GM19463 (cell line): ENCODE measurements around the gene NFE2L2.
"Not testable (repeated sequence)": the region's sequence is repeated elsewhere in the genome, so short reads cannot be mapped to it uniquely, and the experiment has no call there.

Experiments used
- ATAC-seq: cut with Tn5 transposase; IDR thresholded peaks from one replicate; pipeline ENCODE4 v1.9.1; 2021; ENCODE audit warnings: mild to moderate bottlenecking, moderate library complexity; ENCODE audit not compliant: unreplicated experiment

Gene NFE2L2

DNA sequence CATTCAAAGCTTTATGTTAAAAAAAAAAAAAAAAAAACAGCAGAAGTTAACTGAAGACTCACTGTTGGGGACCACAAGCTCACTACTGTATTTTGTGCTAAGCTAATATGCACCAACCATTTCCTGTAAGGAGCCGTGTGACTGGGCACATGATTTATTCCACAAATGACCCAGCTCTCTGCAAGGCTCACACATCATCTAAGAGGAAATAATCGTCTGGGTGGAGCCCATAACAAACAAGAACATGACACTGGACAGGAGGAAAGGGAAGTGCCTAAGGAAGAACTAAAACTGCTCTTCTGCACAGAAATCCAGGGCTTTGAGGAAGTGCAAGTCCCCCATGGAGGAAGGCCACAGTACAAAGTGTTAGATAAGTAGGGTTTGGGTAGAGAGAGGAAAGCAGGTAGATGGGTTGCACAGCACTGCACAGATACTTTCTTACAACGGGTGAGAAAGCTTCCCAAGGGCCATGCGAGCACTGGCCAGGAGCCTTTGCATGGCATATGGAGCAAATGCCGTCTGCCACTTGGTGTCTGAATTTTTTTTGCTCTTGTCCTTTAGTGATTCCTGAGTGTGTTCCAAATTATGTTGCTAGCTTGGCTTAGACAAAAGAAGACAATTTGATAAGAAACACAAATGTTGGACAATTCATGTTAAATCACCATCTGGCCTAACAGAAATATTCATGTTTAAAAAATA is 24.4 kb downstream of the NFE2L2 start:
- ATAC-seq: peak; percentile 75

DNA sequence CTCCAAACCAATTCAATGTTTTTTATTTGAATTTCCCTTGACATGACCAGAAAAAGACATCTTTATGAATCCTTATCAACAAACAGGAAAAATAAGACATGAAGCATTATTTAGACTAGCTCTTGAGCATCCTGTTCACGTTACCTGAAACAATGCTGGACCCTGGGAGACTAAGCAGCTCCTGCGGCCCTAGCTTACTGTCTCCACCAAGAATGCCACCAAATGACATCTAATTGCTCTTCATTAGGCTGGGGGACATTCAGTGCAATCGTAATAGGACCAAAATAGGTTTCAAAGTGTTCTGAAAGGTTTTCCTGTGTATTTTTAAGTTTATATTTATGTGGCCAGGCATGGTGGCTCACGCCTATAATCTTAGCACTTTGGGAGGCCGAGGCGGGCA is 25.5 kb downstream of the NFE2L2 start:
- ATAC-seq: no peak

DNA sequence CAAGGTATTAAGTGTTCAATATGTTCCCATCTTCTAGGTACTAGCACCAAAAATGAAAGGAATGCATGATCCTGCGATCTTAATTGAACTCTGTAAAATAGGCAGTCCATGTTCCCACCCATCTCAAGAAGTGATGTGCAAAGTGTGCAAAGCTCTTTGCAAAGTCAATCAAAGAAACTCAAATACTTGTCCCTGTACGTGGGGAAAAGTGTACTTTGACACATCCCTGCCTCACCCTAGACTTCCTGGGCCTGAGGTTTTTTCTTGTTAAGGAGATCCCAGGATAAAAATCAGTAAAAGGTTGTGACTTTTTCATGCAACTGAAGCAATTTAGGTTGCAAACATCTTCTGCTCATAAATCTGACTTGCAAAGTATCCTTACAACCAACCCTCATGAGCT is 26.6 kb downstream of the NFE2L2 start:
- no peak for ATAC-seq

DNA sequence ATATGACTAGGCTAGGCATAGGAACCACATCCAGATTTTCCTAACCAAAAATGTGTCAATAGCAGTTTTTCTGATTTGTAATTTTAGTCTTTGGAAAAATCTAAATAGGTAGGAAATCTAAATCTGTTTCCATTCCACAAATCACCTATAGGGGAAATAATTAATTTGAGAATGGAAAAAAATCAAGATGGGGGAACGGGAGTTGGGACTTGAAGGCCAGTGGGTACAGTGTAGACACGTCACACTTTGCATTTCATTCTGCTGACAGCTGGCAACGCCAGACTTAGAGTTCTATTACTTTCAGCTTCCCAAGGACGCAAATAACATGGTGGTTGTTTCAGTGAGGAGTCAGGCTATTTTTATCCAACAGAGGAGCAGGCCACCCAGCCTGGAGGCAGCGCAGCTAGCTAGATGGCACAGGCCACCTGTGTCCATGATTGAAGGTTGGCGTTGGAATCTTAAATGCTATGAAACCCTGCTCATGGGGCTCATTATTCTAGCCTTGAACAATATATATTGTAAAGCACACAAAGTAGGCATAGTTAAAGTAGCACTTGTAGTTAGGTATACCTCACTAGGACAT is 28.6 kb downstream of the NFE2L2 start:
- ATAC-seq: no peak

DNA sequence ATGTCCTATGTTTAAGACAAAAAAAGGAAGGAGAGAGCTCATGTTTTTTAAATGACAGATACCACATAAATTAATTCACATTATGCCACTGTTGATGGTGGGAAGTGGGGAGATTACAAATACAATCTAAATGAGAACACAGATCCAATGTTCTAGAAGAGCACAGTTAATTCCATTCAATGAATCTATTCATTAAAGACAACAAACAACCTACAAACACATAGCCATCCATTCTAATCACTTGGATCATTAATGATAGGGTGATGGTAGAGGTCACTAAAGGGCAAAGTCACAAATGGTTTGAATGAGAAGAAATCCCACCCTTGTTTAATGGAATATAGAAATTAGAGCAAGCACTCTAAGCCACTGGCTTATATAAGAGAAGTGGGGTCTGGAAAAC is 30.3 kb downstream of the NFE2L2 start:
- no peak for ATAC-seq

DNA sequence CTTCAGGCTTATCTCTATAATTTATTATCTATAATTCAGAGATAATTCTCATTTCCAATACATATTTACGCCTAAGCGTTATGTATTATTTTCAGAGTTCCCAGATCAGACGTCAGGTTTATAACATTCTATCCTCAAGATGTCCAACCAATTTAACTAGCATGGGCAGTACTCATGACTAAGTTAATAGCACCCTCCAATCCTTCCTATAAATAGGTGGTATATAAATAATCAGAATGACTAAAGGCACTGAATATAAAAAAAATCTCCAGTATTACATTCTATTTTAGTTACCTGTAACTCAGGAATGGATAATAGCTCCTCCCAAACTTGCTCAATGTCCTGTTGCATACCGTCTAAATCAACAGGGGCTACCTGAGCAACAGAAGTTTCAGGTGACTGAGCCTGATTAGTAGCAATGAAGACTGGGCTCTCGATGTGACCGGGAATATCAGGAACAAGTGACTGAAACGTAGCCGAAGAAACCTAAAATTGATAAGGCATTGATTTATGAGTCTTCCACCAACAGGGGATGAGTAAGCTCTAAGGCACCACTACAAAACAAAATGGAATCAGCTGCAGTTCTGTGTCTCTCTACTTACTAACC is 32.3 kb downstream of the NFE2L2 start:
- ATAC-seq: no peak

DNA sequence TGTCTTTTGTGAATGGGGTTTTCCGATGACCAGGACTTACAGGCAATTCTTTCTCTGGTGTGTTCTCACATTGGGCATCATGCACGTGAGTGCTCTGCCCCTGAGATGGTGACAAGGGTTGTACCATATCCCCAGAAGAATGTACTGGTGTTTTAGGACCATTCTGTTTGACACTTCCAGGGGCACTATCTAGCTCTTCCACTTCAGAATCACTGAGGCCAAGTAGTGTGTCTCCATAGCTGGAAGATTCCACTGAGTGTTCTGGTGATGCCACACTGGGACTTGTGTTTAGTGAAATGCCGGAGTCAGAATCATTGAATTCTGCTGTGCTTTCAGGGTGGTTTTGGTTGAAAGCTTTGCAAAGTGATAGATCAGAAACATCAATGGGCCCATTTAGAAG is 33.3 kb downstream of the NFE2L2 start:
- no peak for ATAC-seq

DNA sequence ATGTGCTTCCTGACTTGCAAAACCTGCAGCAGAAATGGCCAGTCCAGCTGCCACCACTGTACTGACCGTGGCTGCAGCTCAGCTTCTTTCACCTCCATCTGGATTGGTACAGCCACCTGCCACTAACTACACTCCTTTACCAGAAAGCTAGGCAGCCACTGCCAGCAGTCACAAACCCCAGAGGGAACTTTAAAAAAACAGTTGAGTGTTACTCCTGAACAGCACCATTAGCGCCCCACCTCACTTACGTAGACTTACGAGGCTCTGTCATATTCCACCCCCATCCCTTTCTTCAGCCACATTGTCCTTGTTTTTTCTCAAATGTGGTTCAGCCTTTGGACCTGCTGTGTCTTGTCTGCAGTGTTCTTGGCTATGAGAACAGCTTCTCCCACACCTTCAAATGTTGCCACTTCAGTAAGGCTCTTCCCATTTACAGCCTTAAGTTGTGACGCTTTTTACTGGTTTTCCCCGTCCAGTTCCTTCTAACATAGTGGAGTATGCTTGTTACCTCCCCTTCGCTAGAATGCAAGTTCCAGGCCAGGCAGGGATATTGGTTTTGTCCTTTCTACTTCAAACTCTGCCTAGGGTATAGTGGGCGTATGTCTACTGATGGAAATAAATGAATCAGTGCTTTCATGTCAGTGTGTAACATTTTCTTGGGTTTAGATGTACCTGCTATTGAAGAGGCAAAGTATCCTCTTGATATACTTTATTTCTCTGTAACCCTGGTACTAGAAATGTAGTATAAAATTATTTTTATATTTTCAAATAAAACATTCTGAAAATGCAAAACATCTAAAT is 34.9 kb downstream of the NFE2L2 start:
- no peak for ATAC-seq

DNA sequence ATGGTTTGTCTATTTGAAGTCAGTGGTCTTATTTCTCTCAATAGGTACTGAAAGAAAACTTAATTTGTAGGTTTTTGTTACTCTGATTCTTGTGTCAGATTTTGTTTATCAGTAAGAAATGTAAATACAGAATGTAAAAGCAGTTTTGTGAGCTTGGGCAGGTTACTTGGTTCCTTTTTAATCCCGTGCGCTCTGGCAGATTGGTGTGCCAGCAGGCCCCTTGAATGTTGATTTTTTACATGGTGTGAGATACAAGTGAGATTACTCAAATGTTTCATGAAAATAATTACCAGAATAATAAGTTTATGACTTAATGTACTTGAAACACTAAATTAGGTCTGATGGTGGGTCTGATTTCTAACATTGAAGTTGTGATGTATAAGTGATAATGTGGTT is 38.6 kb downstream of the NFE2L2 start:
- no peak for ATAC-seq

DNA sequence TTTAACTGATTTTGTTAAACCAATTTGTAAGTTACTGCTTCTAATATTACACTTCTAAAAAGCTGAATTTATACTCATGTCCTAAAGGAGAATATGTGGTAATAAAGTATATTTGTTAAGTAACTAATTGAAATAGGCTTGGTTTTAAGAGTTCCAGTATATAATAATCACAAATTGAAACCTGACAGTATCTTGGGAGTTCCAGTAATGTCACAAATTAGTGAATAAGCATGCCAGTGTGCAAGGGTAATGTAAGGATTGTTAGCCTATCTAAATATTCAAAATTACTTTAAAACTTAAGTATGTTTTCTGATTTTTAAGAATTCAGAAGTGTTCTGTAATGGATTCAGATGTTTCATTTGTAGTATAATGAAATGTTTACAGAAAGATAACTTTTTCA is 41.1 kb downstream of the NFE2L2 start:
- ATAC-seq: not testable (repeated sequence)

DNA sequence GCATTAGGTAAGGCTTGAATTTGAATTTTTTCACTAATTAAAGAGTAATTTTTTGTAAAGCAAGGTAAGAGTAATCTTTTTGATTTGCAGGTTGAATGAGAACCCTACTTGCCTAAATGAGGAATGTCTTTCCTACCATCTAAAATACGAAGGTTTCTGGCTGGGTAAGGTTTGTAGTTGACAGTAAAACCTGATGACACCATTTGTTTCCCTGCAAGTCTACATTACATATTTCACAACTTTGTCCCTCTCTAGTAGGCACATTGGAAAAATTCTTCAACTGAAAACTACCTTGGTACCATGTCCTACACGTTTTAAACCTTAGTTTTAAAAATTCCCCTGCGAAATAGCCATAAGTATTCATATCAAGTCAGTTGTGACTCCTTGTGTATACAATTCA is 42.6 kb downstream of the NFE2L2 start:
- ATAC-seq: no peak

DNA sequence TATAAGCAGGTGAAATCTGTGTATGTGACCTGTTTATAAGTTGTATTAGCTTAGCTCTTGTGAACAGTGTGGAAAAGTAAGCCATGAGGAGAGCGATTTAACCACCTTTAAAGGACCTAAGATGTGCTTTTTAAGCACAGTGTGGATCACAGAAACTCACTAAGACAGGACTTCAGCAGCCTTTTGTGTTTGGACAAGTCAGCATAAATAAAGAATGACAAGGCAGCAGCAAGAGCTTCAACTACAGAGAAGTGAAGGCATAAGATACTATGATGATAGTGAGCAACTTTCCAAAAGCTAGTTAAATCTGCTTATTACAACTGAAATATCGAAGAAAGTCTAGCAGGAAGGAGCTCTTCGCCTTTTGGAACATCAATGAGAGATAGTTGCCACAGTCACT is 43.0 kb downstream of the NFE2L2 start:
- ATAC-seq: no peak

DNA sequence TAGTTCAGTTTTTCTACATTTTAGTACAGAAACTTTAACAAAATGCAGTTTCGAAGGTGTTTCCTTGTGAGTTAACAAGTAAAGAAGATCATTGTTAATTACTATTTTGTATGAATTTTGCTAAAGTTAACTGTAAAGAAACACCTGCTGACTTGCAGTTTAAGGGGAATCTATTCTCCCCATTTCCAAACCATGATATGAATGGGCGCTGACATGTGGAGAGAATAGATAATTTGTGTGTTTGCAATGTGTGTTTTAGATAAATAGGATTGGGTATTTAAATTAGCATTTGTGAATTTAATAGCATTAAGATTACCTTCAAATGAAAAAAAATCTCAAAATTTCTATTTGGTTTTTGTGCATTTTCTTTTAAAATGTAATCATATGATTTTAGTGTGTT is 44.7 kb downstream of the NFE2L2 start:
- not testable (repeated sequence) for ATAC-seq

DNA sequence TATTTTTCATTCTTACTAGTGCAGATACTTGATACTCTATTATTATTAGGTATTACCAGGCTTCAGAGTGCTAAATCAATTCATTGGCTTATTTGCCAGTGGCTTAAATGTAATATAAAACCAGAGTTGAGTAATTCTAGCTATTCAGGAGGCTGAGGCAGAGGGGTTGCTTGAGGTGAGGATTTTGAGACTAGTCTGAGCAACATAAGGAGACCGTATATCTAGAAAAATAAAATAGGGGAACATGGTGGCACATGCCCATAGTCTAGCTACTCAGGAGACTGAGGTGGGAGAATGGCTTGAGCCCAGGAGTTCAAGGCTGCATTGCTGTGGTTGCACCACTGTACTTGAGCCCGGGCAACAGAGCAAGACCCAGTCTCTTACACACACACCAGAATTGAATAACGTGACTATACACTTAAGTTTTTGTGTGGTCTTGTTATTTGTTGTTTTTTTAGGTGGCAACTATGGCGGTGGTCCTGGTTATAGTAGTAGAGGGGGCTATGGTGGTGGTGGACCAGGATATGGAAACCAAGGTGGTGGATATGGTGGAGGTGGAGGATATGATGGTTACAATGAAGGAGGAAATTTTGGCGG is 47.2 kb downstream of the NFE2L2 start:
- ATAC-seq: no peak

DNA sequence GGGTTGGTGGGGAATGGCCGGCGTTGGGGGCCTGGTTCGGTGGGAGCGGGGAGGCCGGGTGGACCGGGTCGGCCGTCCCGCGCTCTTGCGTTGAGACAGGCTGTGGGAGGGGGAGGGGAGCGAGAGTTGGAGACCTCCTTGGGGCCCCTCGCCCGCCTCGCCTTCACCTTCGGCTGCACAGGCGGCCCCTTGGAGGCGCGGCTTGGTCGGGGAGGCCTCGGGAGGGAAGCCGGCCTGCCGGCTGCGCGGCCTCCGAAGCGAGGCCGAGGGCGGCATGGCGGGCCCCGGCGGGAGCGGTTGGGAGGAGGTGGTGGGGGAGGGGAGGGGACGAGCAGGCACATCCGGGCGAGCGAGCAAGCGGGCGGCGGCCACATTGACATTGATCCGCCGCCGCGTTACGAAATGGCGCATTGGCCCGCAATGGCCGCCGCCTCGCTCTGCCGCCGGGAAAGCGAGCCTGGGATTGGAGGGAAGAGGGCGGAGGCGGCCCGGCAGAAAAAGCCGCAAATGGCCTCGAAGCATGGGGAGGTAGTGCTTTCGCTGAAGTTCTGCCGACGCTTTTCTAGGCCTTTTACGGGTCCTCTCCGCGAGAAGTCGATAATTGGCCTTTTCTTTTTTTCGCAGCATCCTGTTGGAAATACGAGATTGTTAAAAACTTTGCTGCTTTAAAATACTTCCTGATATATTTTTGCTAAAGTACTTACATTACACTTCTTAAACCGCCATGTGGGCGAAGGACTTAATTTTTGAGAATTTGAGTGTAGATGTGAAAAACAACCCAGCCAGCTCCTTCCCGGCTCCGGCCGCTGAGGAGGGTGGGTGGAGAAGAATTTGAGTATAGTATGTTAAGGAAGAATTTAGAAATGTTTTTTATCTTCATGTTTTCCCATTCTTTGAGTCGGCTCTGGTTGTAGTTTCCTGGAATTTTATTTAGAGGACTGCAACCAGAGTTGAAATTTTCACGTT is 51.4 kb downstream of the NFE2L2 start:
- peak; percentile 45 for ATAC-seq

DNA sequence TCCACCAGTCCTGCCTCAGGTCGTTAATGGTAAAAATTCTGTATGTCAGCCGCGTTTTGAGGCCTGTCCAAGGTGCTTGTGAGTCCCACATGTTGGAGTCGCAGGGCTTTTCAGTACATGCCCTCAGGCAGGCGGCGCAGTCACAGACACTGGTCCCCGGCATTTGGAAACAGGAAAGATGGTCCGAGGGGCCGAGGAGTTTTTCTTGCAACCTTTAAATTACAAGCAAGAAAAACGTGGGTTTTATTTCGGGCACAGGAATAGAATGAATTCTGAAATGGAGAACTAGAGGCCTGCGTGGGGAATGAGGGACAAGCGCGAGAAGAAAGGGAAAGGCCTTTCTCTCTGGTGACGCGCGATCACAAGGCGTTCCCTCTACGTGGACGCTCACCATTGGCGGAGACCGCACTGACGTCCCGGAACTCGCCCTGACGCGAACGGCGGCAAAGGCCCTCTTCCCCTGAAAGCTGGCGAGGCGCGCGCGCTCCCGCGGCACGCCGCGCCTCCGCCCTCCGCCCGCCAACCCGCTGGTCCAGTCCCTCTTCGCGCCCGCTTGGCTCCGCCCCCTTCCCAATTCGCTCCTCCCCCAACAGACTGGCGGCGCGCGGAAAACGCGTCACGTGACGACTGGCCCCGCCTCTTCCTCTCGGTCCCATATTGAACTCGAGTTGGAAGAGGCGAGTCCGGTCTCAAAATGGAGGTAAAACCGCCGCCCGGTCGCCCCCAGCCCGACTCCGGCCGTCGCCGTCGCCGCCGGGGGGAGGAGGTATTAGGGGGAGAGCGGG is 52.2 kb downstream of the NFE2L2 start, which contains the start of gene HNRNPA3:
Gene HNRNPA3 (plus strand): TSS at position 689 of the 785 bp plus-strand sequence. CDS start 6 bp downstream, at position 695.
- ATAC-seq: peak; percentile 80

DNA sequence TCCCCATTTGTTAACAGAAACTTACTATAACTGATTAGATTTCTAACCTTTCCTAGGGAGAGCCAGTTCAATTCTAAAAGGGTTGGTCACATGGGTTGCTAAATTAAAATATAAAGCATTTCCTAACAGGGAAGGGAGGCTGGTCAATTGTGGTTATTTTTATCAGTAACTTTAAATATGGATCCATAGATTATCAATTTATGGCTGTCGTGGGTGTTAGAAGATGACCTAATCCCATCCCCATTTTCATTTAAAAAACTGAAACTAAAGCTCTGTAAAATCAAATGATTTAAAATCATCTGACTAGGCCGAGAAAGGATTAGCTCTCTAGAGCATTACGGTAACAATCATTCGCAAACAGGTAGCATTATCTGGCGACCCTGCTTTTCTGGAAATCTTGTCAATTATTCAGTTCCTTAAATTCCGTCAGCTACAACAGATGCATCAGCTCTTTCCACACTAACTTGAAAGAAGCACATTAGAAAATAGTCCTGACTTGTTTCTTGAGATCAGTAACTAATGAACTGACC is 52.9 kb downstream of the NFE2L2 start:
- no peak for ATAC-seq

DNA sequence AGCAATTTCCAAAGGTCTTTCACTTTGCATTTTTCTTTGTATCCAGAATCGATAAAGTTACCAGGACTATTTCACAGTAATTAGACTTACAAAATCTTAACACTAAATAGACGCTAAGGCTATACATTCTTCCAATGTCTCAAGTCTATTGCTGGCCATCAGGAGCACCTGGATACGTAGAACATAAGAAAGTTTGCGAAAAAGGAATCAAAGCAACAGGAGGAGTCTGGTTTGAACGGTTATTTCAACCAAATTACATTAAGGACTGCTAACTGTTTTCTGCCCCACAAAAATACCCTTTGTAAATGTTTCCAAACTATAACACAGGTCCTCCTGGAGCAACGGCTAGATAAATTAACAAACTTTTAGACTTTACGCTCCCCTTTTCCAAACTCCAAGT is 53.4 kb downstream of the NFE2L2 start:
- no peak for ATAC-seq

DNA sequence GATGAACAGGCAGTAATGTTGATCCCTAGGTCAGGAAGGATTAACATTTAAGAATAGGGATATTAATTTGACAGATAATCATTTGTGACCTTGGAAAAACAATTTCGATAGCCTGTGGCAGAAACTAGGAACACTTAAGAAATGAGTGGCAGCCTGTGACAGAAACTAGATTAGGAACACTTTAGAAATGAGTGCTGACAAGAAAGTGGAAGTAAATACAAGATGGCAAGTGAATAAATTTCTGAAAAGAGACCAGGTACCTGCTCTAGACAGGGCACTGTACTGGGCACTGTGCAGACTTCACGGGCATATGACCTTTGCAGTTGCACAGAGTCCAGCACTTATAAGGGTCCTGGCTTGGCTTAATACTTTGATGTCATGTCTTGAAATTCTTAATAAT is 57.4 kb downstream of the NFE2L2 start:
- peak; percentile 75 for ATAC-seq
